PC-9 (cell line): ENCODE measurements around the gene CTDSP1.

ENCODE experiments used
- CTCF ChIP-seq: fragments of 200-600 bp; sonication (generic); conservative IDR thresholded peaks from 2 replicates; pipeline ENCODE4 v1.6.1; 2017; ENCODE audit warnings: mixed run types, antibody characterized with exemption, mild to moderate bottlenecking, moderate library complexity
- EZH2 ChIP-seq: fragments of 200-600 bp; sonication (generic); IDR thresholded peaks from 2 replicates; pipeline ENCODE4 v1.8.0; 2017; ENCODE audit warnings: antibody characterized with exemption, low read depth

GRCh38 chr2:218360453-218360852 is 39.2 kb upstream of the CTDSP1 start:
- no peak for TF ChIP-seq CTCF
- no peak for TF ChIP-seq EZH2
